NB4 (cell line): ENCODE measurements around the gene LPO.

Source experiments
- CTCF ChIP-seq: IDR thresholded peaks from one replicate; pipeline ENCODE4 v1.5.1; 2012; ENCODE audit warnings: low read depth, low read length
- MAX ChIP-seq: IDR thresholded peaks from 2 replicates; pipeline ENCODE4 v1.6.1; 2011; ENCODE audit warnings: low read depth, low read length
- MYC ChIP-seq: IDR thresholded peaks from 2 replicates; pipeline ENCODE4 v1.6.1; 2011; ENCODE audit warnings: low read depth, low read length
- POLR2A ChIP-seq: IDR thresholded peaks from 2 replicates; pipeline ENCODE4 v1.6.1; 2011; ENCODE audit warnings: mild to moderate bottlenecking; ENCODE audit not compliant: insufficient read length; ENCODE audit errors: extremely low read depth

DNA sequence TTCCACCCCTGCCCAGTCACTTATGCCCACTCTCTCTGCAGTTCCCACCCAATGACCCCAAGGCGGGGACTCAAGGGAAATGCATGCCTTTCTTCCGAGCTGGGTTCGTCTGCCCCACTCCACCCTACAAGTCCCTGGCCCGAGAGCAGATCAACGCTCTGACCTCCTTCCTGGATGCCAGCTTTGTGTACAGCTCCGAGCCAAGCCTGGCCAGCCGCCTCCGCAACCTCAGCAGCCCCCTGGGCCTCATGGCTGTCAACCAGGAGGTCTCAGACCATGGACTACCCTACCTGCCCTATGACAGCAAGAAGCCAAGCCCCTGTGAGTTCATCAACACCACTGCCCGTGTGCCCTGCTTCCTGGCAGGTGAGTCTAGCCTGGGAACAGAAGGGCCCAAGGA, 13.8 kb downstream of the LPO start:
- TF ChIP-seq CTCF: no peak
- TF ChIP-seq POLR2A: no peak
- TF ChIP-seq MAX: no peak
- TF ChIP-seq MYC: no peak
